ENCODE measurements around the gene NME7. TPM values are rescaled to one million over a fixed set of nuclear protein-coding genes. Genes with fewer than 3 reads are reported as not detected.

NME7 gene
- total RNA-seq, 1 experiment from 2014 or later = 30.3 TPM

GRCh38 chr1:169266133-169266532 is 101.5 kb downstream of the NME7 start:
- intact Hi-C loops (cut with micrococcal nuclease; ENCODE audit: unreplicated experiment) (no loop called here), in situ Hi-C loops (cut with HindIII; ENCODE audit: low pct_unique_long_range_greater_than_20kb, low sequenced_read_pairs) (no loop called here)
- no peak overlapping the region for H3K4me3 ChIP-seq (ENCODE audit: low read depth in 2 of 2, low read length in 2 of 2)
- DNase-seq (ENCODE audit: low read depth, low spot score) (no peak), ATAC-seq (no peak)
- no peak overlapping the region for H3K27ac ChIP-seq (ENCODE audit: low read length)
- no peaks in the 10 kb centered on the region for H3K9me3 ChIP-seq (ENCODE audit: control insufficient read depth, insufficient read depth, low read depth, low read length)
- TF ChIP-seq REST (IDR thresholded peaks at IDR 0.05; ENCODE audit: insufficient read depth in 1 of 2, low read depth in 2 of 2, low read length in 1 of 2) (no peak), POLR2AphosphoS5 (IDR thresholded peaks at IDR 0.05; ENCODE audit: low read depth, low read length) (no peak), CTCF (IDR thresholded peaks at IDR 0.05) (no peak), SIN3A (IDR thresholded peaks at IDR 0.05; ENCODE audit: borderline replicate concordance, insufficient read depth, low read depth, low read length) (no peak), TCF7L2 (IDR thresholded peaks at IDR 0.05; ENCODE audit: low read depth, low read length) (no peak)
- H3K4me1 ChIP-seq (ENCODE audit: control insufficient read depth, insufficient read depth, low read length) = no peaks in the 10 kb centered on the region
- BruUV-seq (replicated peaks) = no TSS peak
- no peaks in the 10 kb centered on the region for H3K27me3 ChIP-seq (ENCODE audit: control insufficient read depth, insufficient read depth, low read length)
- POLR2A ChIA-PET = no interaction called here
- no peaks in the 10 kb centered on the region for H3K36me3 ChIP-seq (ENCODE audit: control insufficient read depth, insufficient read depth, low read length)
- CTCF ChIA-PET = no interaction called here

GRCh38 chr1:169263059-169263458 is 104.5 kb downstream of the NME7 start:
- intact Hi-C loops (cut with micrococcal nuclease; ENCODE audit: unreplicated experiment) (no loop called here), in situ Hi-C loops (cut with HindIII; ENCODE audit: low pct_unique_long_range_greater_than_20kb, low sequenced_read_pairs) (no loop called here)
- TF ChIP-seq REST (IDR thresholded peaks at IDR 0.05; ENCODE audit: insufficient read depth in 1 of 2, low read depth in 2 of 2, low read length in 1 of 2) (no peak), SIN3A (IDR thresholded peaks at IDR 0.05; ENCODE audit: borderline replicate concordance, insufficient read depth, low read depth, low read length) (no peak)
- ChIA-PET POLR2A (no interaction called here), CTCF (no interaction called here)
- Histone ChIP-seq H3K4me1 (ENCODE audit: control insufficient read depth, insufficient read depth, low read length) (no peaks in the 10 kb centered on the region), H3K36me3 (ENCODE audit: control insufficient read depth, insufficient read depth, low read length) (no peaks in the 10 kb centered on the region), H3K27ac (ENCODE audit: low read length) (no peak overlapping the region), H3K4me3 (ENCODE audit: low read depth in 2 of 2, low read length in 2 of 2) (no peak overlapping the region), H3K9me3 (ENCODE audit: control insufficient read depth, insufficient read depth, low read depth, low read length) (peaks cover under 1% of the 10 kb centered on the region; the same call in 1 of the 2 replicates), H3K27me3 (ENCODE audit: control insufficient read depth, insufficient read depth, low read length) (no peaks in the 10 kb centered on the region)
- no TSS peak for BruUV-seq (replicated peaks)
- DNase-seq (ENCODE audit: low read depth, low spot score) = no peak
- ATAC-seq = no peak
